Measurements from ENCODE around the gene SLC27A4.

SLC27A4 gene

DNA sequence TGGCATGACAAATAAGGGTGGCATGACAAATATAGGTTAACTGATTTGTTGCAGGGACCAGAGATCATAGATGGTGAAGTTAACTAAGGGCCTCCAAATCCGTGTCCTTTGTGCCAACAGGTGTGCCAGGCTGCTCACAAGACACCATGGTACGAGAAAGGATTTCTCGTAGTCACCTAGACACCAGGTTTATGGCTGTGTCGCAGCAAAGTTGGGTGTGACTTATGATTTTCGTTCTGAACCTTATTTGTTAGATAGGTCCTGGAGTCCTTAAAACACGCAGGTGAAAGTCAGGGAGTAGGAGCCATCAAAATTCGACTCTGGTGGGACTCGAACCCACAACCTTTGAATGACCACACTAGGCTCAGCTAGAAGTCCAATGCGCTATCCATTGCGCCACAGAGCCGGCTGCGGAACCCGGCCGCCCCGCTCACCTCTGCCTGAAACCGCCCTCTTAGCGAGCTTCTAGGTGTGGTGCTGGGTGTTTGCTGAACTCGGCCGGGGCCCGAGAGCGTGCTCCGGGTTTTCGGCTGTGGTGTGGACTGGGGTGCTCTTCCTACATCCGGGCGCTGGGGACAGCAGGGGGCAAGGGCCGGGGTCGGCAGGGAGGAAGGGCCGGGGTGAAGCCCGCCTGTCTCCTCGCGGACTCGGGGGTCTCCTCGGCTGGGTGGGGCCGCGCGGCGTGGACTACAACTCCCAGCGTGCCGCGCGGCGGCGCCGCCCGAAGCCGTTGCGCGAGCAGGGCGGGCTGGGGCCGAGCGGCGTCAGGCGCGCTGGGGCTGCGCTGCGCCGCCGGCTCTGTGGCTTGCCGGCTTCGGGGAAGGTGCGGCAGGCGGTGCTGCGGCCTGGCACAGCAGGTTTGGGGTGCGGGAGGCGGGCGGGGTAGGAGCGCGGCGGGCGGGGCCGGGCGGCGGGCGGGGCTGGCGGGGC lies at the start of gene SLC27A4:
SLC27A4 (plus strand) TSS at position 767 of the 930 bp plus-strand sequence. CDS start 2,606 bp downstream, outside the sequence.
- DNase-seq: peak; percentile 76

DNA sequence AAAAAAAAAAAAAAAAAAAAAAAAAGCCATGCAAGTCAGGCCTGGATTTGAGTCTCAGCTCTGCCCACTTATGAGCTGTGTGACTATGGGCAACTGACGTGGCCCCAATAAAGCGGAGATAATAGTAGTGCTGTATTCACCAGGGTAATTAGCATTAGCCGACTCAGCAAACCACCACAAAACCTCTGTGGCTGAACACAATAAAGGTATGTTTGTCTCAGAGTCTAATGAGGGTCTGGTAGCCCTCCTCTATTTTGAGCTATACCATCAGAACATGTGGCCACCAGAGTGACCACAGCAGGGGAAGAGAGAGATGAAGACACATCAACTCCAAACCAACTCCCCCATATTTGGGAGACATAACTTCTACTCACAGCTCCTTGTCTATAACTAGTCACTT lies 48.3 kb upstream of the SLC27A4 start:
- DNase-seq: no peak

DNA sequence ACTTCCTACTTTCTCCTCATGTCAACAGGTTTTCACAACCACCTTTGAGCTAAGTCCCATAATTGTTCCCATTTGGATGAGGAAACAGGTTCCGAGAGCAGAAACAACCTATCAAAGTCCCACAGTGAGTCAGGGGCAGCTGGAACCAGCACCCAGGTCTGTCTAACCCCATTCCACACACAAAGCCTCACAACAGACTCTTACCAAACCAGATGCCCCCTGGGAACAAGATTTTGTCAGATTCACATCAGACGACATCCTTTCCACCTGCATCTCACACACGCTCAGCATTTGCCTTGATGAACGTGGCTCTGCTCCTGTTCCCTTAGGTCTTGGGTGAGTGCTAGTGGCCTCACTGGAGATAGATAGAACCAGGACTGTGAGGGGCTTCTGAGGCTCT lies 47.2 kb upstream of the SLC27A4 start:
- no peak for DNase-seq

DNA sequence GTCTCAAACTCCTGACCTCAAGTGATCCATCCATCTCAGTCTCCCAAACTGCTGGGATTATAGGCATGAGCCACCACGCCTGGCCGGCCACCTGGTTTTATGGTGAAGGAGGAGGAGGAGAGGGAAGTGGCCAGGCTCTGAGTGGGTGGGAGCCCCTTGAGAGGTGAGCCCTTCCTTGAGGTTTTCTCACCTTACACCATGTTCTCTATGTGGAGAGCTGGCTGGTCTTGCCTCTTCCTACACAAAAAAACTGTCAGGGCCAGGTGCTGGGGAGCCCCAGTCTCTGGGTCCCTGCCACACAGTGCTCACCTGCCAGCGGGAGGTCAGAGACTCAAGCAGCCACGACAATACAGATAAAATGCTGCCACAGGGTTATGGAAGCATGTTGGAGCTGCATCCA lies 46.2 kb upstream of the SLC27A4 start:
- DNase-seq: no peak

DNA sequence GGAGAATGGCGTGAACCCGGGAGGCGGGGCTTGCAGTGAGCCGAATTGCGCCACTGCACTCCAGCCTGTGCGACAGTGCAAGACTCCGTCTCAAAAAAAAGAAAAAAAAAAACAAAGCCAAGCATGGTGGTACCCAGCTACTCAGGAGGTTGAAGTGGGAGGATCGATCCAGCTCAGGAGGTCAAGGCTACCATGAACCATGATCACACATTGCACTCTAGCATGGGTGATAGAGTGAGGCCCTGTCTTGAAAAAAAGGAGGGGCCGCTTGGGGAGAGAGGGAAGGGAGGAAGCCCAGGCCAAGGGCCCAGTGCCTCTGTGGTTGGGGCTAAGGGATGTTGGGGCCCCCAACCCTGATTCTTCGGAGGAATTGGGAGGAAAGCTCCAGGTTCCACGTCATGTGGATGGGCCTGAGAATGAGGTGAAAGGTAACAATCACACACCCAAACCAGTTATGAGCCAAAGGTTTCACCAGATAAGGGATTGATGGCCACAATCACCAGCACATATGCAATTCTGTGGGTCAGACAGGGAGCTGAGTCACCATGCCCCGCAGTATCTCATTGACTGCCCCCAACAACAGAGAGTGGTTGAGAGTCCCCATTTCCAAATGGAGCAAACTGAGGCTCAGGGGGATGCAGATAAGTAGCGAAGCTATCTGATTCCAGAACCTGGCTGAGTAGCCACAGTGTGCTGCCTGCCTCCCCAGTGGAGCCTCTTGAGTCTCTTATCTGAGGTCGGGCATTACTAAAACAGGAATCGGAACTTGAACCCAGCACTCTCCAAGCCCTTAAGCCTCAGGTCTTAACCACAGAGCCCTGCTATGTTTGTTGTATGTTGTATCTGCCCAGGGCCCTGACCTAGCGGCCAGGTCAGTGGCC lies 43.7 kb upstream of the SLC27A4 start:
- no peak for DNase-seq

DNA sequence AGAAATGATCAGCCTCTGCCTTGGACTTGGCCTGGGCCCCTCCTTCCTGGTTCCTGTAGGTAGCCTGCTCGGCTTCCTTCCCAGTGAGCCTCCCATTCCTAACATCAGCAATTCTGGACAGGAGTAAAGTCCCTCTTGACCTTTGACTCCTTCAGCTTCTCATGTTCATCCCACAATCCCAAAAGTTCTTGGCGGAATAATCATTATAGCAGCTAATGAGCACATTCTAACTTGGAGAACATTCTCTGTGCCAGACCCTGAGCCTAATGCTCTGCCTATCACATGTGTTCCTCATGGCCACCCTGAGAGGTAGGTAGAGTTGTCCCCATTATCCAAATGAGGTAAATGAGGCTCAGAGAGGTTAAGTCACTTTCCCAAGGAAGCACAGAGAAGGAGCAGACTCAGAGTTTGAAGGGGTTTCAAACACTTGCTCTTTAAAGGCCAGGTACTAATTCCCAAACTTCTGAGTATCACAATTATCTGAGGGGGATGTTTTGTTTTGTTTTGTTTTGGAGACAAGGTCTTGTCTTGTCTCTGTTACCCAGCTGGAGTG lies 43.0 kb upstream of the SLC27A4 start:
- no peak for DNase-seq

DNA sequence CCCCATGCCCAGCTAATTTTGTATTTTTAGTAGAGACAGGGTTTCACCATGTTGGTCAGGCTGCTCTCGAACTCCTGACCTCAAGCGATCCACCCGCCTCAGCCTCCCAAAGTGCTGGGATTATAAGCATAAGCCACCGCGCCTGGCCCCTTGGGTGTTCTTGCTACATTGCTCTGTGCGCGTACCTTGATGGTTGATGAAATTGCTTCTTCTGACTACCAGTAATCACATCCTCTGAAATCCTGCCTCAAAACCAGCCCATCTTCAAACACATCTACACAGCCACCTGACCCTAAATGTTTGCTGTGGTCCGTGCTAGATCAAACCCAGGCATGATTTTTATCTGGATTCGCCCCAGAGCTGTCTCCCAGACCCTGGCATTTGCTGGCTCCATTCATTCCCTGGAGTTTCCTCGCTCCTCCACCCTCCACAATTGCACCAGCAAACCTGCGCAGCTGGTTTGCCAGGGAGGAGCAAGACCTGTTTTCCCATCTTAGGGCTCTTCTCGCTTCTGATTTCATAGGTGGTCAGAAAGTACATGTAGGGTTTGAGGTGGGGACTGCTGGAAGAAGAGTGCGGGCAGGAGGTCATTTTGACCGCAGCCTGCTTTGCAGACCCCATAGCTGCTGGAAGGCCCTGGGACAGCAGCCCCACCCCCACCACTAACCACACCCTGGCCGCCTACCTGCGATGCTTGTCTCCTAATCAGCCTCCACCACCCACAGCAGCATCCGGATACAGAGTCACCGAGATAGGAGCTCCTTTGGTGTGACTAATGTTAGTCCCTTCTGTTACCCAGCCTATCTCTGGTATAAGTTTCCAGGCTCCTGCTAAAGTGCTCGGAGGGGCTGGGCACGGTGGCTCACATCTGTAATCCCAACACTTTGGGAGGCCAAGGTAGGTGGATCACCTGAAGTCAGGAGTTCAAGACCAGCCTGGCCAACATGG lies 41.5 kb upstream of the SLC27A4 start:
- no peak for DNase-seq

DNA sequence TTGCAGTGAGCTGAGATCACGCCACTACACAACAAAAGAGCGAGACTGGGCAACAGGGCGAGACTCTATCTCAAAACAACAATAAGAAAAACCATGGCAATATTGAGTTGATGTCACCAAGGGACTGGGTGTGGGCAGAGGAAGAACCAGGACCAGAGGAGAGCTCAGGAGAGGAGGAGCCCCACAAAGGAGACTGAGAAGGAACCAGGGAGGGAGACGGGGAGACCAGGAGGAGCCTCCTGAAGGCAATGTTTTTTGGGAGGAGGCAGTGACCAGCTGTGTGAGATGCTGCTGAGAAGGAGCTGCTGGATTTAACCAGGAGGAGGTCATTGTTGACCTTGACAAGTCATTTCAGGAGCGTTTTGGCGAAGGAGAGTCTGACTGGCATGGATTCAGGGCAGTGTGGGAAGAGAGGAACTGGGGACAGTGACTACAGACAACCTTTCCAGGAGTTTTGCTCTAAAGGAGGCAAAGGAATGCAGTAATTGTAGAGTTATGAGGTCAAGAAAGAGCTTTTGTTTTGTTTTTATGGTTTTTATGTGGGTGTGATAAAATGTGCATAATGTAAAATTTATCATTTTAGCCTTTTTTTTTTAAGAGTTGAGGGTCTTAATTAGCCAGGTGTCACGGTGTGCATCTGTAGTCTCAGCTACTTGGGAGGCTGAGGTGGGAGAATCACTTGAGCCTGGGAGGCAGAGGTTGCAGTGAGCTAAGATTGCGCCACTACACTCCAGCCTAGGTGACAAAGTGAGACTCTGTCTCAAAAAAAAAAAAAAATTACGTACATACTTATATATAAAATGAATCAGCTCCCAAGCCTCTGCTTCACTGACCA lies 36.0 kb upstream of the SLC27A4 start:
- DNase-seq: no peak

DNA sequence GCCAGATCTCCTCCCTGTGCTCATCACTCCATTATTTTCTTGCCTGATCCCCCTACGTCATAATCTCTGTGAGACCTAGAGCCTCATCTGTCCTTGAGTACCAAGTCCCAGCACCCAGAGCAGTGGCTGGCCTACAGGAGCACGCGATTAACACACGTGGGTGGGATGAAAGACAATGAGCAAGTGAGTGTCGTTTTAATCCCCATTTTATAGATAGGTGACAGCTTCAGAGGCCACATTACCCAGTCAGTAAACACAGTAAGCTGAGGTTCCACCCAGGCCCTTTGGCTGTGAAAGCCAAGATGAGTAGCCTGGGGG lies 35.4 kb upstream of the SLC27A4 start:
- DNase-seq: no peak

DNA sequence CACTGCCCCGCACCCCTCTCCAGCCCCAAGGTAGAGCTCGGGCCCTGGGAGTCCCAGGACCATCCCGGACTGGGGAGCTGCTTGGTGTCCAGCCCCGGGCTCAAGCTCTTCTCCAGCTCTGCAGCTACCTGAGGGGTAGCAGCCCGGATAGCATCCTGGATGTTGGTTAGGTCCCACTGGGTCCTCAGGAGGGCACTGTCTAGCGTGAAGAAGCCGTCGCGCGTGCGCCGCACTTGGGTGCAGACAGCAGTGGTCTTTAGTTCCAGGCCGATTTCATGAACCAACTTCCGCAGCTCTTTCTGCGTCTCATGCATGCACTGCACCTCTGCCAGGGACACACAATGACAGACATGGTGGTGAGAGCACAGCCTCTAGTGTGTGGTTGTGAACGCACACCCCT lies 30.8 kb upstream of the SLC27A4 start:
- no peak for DNase-seq

DNA sequence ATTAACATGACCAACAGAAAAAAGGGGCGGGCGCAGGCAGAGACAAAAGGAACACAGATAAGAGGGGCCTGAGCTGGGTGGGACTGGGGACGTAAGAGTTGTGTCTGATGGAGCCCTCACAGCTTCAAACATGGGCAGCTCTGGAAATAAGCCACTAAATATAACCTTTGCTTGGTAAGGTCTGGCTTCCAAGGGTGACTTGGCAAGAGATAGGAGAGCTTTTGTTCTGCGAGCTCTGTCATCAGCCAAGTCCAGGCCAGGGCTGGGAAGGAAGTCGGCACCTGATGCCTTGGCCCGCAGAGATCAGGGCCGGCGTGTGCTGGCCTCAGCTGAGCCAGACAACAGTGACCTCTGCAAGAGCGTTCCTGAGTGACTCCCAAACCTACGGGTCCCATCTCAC lies 29.9 kb upstream of the SLC27A4 start:
- DNase-seq: no peak

DNA sequence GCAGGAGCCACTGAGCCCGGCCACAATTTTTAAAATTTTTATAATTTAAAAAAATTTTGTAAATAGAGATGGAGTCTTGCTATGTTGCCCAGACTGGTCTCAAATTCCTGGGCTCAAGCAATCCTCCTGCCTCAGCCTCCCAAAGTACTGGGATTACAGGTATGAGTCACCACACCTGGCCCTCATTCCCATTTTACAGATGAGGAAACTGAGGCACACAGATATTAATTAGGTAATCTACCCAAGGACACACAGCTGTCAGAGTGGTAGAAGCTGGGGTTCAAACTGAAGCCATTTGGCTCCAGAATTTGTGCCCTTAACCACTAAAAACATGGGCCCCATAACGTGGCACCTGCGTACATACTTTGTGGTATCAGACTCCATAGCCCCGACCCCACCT lies 25.6 kb upstream of the SLC27A4 start:
- DNase-seq: no peak

DNA sequence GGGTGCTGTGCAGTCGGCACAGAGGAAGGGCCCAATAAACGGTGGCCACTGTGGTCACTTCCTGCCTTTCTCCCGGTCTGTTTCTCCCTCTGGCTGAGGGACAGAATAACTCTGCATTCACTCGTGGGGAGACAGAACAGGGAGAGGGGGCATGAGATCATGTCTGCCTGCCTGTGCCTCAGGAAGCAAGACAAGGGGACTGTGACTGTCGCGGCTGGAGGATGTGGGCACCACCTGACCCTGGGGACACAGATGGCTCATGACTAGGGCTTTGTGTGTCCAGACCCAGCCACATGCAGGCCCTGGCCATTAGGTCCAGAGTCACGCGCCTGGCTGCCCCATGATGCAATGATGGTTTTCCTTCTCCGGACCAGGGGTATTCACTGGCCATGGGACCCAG lies 23.9 kb upstream of the SLC27A4 start:
- DNase-seq: no peak

DNA sequence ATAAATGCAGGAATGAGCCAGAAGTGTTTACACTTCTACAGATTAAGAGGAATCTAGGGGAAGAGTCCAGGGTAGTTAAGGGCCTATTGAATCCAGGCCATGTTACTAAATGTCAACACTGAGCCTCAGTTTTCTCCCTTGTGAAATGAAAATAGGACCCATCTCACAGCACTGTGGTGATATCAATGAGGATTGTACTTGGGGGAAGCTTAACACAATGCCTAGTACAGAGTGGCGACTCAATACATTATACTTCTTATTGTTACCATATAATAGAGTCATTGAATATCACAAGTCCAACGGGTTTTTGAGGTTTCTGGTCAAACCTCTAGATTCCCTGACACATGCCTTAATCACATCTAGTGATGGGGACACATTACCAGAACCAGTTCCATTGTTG lies 22.7 kb upstream of the SLC27A4 start:
- DNase-seq: no peak

DNA sequence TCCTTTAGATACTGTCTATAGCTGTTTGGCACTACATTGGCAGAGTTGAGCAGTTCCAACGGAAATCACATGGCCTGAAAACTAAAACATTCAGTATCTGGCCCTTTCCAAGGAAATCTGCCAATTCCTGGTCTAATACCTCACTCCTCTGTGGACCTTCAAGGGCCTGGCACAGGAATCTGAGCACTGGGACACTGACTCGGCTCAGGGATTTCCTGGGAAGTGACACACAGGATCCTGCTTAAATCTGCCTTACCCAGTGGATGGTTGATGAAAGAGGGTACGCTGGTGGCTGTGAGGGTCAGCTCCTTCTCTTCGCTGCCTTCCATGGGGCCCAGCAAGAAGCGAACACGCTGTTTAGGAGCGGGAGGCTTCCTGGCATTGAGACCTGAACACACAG lies 19.0 kb upstream of the SLC27A4 start:
- DNase-seq: no peak

DNA sequence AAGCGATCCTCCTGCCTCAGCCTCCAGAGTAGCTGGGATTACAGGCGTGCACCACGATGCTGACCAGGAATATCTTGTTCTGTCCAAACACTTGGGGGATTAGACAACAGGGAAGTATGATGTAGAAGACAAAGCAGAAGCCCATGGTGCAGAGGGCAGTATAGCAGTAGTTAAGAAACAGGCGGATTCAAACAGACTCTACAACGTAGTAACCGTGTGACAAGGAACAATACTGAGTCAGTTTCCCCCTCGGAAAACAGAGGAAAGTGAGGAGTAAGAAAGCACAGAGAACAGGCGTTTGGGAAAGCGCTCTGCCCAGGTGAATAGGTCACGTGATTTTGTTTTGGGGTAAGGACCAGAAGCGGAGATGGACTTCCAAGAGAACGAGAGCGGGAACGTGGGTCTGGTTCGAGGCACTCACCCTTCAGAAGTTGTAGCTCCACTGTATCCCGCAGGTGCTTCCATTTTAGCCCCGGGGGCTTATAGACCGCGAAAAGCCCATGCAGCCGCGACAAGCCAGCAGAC lies 18.4 kb upstream of the SLC27A4 start:
- no peak for DNase-seq

DNA sequence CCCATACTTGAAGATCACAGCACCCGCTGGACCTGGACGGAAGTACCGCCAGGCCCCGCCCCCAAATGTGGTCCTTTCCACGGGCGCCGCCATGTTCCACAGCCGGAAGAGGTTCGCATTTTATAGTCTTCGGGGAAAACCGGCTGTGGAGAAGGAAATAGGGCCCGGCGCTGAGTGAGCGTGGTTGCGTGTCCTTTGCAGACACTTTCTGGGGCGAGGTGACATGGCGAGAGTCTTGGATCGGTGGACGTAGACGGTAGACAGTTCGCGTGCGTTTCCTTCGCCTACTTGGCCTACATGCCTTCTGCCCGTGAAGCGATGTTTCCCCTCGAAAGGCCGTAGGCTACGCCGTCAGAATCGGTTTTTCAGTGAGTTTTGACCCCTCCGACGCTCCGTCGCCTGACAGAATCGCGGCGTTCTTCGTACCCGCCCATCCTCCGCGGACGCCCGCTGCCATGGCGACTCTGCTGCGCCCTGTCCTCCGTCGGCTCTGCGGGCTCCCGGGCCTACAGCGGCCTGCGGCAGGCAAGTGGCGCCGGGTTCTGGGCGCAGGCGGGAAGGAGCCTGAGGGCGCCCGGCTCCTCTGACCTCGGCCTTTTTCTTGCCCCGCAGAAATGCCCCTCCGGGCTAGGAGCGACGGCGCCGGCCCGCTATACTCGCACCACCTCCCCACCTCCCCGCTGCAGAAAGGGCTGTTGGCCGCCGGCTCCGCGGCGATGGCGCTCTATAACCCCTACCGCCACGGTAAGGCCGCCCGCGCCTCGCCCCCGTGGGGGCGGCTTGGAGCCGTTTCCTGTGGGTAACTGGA lies 17.7 kb upstream of the SLC27A4 start, which contains the start of the genes COQ4 and TRUB2:
COQ4 (plus strand) TSS at position 436 of the 808 bp plus-strand sequence; CDS start at position 456, 20 bp downstream.
TRUB2 (minus strand) TSS at position 44 of the 808 bp plus-strand sequence; CDS start at position 5, 39 bp downstream.
- DNase-seq: peak; percentile 90

DNA sequence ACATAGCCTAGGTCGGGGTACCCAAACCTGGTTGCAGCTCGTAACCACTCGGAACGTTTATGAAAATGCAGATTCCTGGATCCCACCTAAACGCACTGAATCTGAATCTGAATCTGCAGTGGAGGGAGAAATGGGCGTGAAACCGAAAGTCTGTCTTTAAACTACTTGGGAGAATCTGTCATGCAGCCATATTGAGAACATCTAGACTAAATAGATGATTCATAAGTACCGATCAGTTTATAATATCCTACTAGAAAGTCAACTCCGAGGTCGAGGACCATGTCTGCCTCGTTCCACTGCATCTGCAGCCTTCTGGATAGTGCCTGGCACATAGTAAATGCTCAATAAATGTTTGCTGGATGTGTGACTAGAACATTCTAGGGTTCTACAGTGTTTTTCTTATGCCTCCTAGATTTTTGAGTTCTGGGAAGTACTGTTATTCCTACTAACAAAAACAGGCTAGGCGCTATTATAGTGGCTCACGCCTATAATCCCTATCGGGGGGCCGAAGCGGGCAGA lies 17.1 kb upstream of the SLC27A4 start:
- DNase-seq: no peak

DNA sequence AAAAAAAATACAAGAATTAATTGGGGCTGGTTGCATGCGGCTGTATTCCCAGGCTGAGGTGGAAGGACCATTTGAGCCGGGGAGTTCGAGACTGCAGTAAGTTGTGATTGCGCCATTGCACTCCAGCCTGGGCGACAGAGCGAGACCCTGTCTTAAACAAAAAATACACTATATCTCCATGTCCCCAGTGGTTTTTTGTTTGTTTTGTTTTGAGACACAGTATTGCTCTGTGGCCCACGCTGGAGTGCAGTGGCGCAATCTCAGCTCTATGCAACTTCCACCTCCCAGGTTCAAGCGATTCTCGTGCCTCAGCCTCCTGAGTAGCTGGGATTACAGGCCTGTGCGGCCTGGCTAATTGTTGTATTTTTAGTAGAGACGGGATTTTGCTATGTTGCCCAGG lies 16.5 kb upstream of the SLC27A4 start:
- DNase-seq: no peak

DNA sequence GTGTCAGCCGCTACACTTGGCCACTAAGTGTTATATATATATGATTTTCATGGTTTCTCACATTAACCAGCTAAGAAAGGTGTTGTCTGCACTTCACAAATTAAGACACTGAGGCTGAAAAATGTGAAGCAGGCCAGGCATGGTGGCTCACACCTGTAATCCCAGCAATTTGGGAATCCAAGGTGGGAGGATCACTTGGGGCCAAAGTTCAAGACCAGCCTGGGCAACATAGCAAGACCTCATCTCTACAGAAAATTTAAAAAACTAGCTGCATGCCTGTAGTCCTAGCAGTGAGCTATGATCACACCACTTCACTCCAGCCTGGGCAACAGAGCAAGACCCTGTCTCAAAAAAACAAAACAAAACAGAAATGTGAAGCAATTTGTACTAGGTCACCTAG lies 15.9 kb upstream of the SLC27A4 start:
- no peak for DNase-seq
